ENCODE measurements around the gene EPHA4.

DNA sequence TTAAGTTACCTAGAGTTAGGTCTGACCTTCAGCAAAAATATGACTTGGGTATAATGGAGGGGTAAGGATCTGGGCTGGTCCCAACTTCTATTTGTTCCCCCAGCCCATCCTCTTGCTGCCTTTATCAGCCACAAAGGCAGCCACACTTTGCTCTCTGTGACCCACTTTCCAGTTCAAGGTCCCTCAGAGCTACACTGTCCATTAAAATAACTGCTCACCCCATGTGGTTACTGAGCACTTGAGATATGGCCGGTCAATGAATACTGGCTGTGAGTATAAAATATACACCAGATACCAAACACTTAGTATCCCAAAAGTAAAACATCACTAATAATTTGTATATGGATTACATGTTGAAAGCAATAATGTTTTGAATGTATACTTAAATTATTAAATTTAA, 67.2 kb downstream of the EPHA4 start:
- TF ChIP-seq, protein P1, sequence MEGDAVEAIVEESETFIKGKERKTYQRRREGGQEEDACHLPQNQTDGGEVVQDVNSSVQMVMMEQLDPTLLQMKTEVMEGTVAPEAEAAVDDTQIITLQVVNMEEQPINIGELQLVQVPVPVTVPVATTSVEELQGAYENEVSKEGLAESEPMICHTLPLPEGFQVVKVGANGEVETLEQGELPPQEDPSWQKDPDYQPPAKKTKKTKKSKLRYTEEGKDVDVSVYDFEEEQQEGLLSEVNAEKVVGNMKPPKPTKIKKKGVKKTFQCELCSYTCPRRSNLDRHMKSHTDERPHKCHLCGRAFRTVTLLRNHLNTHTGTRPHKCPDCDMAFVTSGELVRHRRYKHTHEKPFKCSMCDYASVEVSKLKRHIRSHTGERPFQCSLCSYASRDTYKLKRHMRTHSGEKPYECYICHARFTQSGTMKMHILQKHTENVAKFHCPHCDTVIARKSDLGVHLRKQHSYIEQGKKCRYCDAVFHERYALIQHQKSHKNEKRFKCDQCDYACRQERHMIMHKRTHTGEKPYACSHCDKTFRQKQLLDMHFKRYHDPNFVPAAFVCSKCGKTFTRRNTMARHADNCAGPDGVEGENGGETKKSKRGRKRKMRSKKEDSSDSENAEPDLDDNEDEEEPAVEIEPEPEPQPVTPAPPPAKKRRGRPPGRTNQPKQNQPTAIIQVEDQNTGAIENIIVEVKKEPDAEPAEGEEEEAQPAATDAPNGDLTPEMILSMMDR (IDR thresholded peaks at IDR 0.05) = no peak
- TF ChIP-seq EZH2 (IDR thresholded peaks at IDR 0.05; ENCODE audit: borderline replicate concordance, insufficient read depth, low read depth, low read length, poor library complexity, severe bottlenecking) = no peak
